Left ventricle myocardium inferior (tissue), 1 donor: ENCODE measurements around the gene PACS1. TPM values are rescaled to one million over a fixed set of nuclear protein-coding genes. Genes with fewer than 3 reads are reported as not detected.

Source experiments
- DNase-seq: peaks from one replicate; pipeline ENCODE4 v3.0.0-alpha.2; 2020
- H3K27ac ChIP-seq: fragments of 200-600 bp; replicated peaks from 2 replicates; pipeline ENCODE4 v1.8.0; 2021
- H3K27me3 ChIP-seq: fragments of 200-600 bp; 2 replicates; pipeline ENCODE4 v1.8.0; 2021; ENCODE audit warnings: low read depth
- H3K36me3 ChIP-seq: fragments of 200-600 bp; 2 replicates; pipeline ENCODE4 v1.8.0; 2021
- H3K4me1 ChIP-seq: fragments of 200-600 bp; 2 replicates; pipeline ENCODE4 v1.8.0; 2021
- H3K4me3 ChIP-seq: fragments of 200-600 bp; 2 replicates; pipeline ENCODE4 v1.8.0; 2021; ENCODE audit warnings: mild to moderate bottlenecking, moderate library complexity
- H3K9me3 ChIP-seq: fragments of 200-600 bp; replicated peaks from 2 replicates; pipeline ENCODE4 v1.8.0; 2021
- CTCF ChIP-seq: fragments of 200-600 bp; IDR thresholded peaks from 2 replicates; pipeline ENCODE4 v1.8.0; 2021; ENCODE audit warnings: antibody characterized with exemption, mild to moderate bottlenecking, borderline replicate concordance
- intact Hi-C: fragments of 100-400 bp; cut with micrococcal nuclease; formaldehyde crosslinking; loops from one replicate; pipeline ENCODE4 v1.11.0; 2022
- total RNA-seq: library from RNA; stranded (reverse); fragmentation: NEBNext Ultra II Directional; extraction: Animal tissue kit (Norgen Biotek cat#: 25700); gene quantifications from one replicate; pipeline ENCODE4 v1.2.1, GENCODE V29; 2021
- donor health status: DM: no; HTN: yes; CAD: no; lungs with severe emphysema.

Gene PACS1
- total RNA-seq, 1 donor from 2014 or later, result 54.9 TPM

- H3K9me3 ChIP-seq, result no peaks in the 10 kb centered on the region
- H3K4me3 ChIP-seq, result no peak overlapping the region
- TF ChIP-seq CTCF, result no peak
- peaks cover 15% of the 10 kb centered on the region for H3K4me1 ChIP-seq
- DNase-seq, result no peak
- no peak overlapping the region for H3K27ac ChIP-seq
- no peaks in the 10 kb centered on the region for H3K27me3 ChIP-seq
- H3K36me3 ChIP-seq, result no peaks in the 10 kb centered on the region
- intact Hi-C loops, result no loop called here
These were observed 81.2 kb downstream of the PACS1 start for GRCh38 chr11:66151273-66151672.

GRCh38 chr11:66154109-66154508 lies 84.0 kb downstream of the PACS1 start:
- no peak for DNase-seq
- no peaks in the 10 kb centered on the region for H3K27me3 ChIP-seq
- no peaks in the 10 kb centered on the region for H3K9me3 ChIP-seq
- TF ChIP-seq CTCF, result no peak
- no peaks in the 10 kb centered on the region for H3K36me3 ChIP-seq
- intact Hi-C loops, result no loop called here
- H3K27ac ChIP-seq, result no peak overlapping the region
- H3K4me1 ChIP-seq, result peaks cover 15% of the 10 kb centered on the region
- no peak overlapping the region for H3K4me3 ChIP-seq

GRCh38 chr11:66155387-66156073 lies 85.5 kb downstream of the PACS1 start:
- intact Hi-C loops, result no loop called here

GRCh38 chr11:66157182-66157864 lies 87.3 kb downstream of the PACS1 start:
- DNase-seq, result no peak
- intact Hi-C loops, result no loop called here

More at GRCh38 chr11:66155387-66156073, 85.5 kb downstream of the PACS1 start:
- DNase-seq, result no peak
- peaks cover 15% of the 10 kb centered on the region for H3K4me1 ChIP-seq
- no peak overlapping the region for H3K4me3 ChIP-seq
- no peaks in the 10 kb centered on the region for H3K9me3 ChIP-seq
- H3K27ac ChIP-seq, result no peak overlapping the region
- TF ChIP-seq CTCF, result no peak
- H3K27me3 ChIP-seq, result no peaks in the 10 kb centered on the region
- no peaks in the 10 kb centered on the region for H3K36me3 ChIP-seq

GRCh38 chr11:66158156-66158555 lies 88.1 kb downstream of the PACS1 start:
- Histone ChIP-seq H3K4me1 (peaks cover 19% of the 10 kb centered on the region), H3K36me3 (no peaks in the 10 kb centered on the region), H3K4me3 (no peak overlapping the region), H3K27ac (no peak overlapping the region), H3K9me3 (no peaks in the 10 kb centered on the region), H3K27me3 (no peaks in the 10 kb centered on the region)
- intact Hi-C loops, result no loop called here
- no peak for TF ChIP-seq CTCF
- DNase-seq, result no peak

More at GRCh38 chr11:66157182-66157864, 87.3 kb downstream of the PACS1 start:
- peaks cover 19% of the 10 kb centered on the region for H3K4me1 ChIP-seq
- H3K36me3 ChIP-seq, result no peaks in the 10 kb centered on the region
- H3K9me3 ChIP-seq, result no peaks in the 10 kb centered on the region
- no peak overlapping the region for H3K27ac ChIP-seq
- no peak for TF ChIP-seq CTCF
- H3K4me3 ChIP-seq, result no peak overlapping the region
- H3K27me3 ChIP-seq, result no peaks in the 10 kb centered on the region
